Measurements from ENCODE around the gene CDK2.

DNA sequence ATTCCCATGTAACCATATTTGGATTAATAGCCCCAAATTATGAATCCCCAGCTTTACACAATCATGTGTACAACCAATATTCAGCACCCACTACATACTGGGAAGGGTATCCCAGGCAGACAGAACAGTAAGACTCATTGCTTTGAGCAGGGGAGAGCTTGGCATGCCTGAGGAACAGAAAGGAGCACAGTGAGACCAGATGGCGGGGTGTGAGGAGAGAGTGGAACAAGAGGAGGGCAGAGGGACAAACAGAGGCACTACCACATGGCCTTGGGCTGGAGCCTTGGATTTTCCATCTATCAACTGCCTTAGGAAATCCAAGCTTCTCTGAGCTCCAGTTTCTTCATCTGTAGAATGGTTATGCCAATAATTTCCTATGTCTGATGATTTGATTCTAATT is 31.9 kb upstream of the CDK2 start:
- TF ChIP-seq ZNF24 (IDR thresholded peaks at IDR 0.05) (no peak), EZH2 (IDR thresholded peaks at IDR 0.05; ENCODE audit: borderline replicate concordance, low read depth, low read length) (no peak), ZNF445 (CRISPR knock-in tag; IDR thresholded peaks at IDR 0.05; ENCODE audit: low read depth) (no peak), MYC (IDR thresholded peaks at IDR 0.05; ENCODE audit: low read depth, low read length) (no peak), MYC (CRISPR knock-in tag; IDR thresholded peaks at IDR 0.05; ENCODE audit: borderline replicate concordance, low read depth) (no peak)
- TF ChIP-seq, protein P1, sequence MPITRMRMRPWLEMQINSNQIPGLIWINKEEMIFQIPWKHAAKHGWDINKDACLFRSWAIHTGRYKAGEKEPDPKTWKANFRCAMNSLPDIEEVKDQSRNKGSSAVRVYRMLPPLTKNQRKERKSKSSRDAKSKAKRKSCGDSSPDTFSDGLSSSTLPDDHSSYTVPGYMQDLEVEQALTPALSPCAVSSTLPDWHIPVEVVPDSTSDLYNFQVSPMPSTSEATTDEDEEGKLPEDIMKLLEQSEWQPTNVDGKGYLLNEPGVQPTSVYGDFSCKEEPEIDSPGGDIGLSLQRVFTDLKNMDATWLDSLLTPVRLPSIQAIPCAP (CRISPR knock-in tag; IDR thresholded peaks at IDR 0.05; ENCODE audit: borderline replicate concordance): no peak
- TF ChIP-seq, protein P2, sequence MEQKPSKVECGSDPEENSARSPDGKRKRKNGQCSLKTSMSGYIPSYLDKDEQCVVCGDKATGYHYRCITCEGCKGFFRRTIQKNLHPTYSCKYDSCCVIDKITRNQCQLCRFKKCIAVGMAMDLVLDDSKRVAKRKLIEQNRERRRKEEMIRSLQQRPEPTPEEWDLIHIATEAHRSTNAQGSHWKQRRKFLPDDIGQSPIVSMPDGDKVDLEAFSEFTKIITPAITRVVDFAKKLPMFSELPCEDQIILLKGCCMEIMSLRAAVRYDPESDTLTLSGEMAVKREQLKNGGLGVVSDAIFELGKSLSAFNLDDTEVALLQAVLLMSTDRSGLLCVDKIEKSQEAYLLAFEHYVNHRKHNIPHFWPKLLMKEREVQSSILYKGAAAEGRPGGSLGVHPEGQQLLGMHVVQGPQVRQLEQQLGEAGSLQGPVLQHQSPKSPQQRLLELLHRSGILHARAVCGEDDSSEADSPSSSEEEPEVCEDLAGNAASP (IDR thresholded peaks at IDR 0.05): no peak
